HG02840 (cell line): ENCODE measurements around the gene DIDO1.

Experiments
- ATAC-seq: cut with Tn5 transposase; IDR thresholded peaks from one replicate; pipeline ENCODE4 v1.9.1; 2021; ENCODE audit warnings: mild to moderate bottlenecking, moderate library complexity, moderate number of reproducible peaks; ENCODE audit not compliant: unreplicated experiment, low FRiP score

DIDO1 gene

GRCh38 chr20:62898093-62898964 is 28.0 kb downstream of the DIDO1 start:
- ATAC-seq: no peak

GRCh38 chr20:62897666-62898065 is 28.6 kb downstream of the DIDO1 start:
- ATAC-seq: no peak

- ATAC-seq: no peak
These were observed 29.8 kb downstream of the DIDO1 start for GRCh38 chr20:62896526-62896925.

- no peak for ATAC-seq
These were observed 30.8 kb downstream of the DIDO1 start for GRCh38 chr20:62895539-62895938.

GRCh38 chr20:62894261-62894660 is 32.0 kb downstream of the DIDO1 start:
- ATAC-seq: no peak

GRCh38 chr20:62893700-62894099 is 32.6 kb downstream of the DIDO1 start:
- ATAC-seq: no peak

- ATAC-seq: no peak
These were observed 33.7 kb downstream of the DIDO1 start for GRCh38 chr20:62892348-62893304.

- no peak for ATAC-seq
These were observed 35.2 kb downstream of the DIDO1 start for GRCh38 chr20:62891111-62891510.

- no peak for ATAC-seq
These were observed 35.9 kb downstream of the DIDO1 start for GRCh38 chr20:62890444-62890843.

- no peak for ATAC-seq
These were observed 36.4 kb downstream of the DIDO1 start for GRCh38 chr20:62889871-62890270.

- no peak for ATAC-seq
These were observed 36.9 kb downstream of the DIDO1 start for GRCh38 chr20:62889411-62889810.

- ATAC-seq: no peak
These were observed 37.4 kb downstream of the DIDO1 start for GRCh38 chr20:62888910-62889309.

GRCh38 chr20:62888406-62888805 is 37.9 kb downstream of the DIDO1 start:
- no peak for ATAC-seq

- no peak for ATAC-seq
These were observed 38.5 kb downstream of the DIDO1 start for GRCh38 chr20:62887860-62888239.

GRCh38 chr20:62887152-62887859 is 39.0 kb downstream of the DIDO1 start:
- no peak for ATAC-seq

GRCh38 chr20:62886709-62887058 is 39.6 kb downstream of the DIDO1 start:
- no peak for ATAC-seq

GRCh38 chr20:62885896-62886708 is 40.2 kb downstream of the DIDO1 start:
- ATAC-seq: no peak

GRCh38 chr20:62885046-62885895 is 41.0 kb downstream of the DIDO1 start:
- ATAC-seq: no peak

GRCh38 chr20:62884556-62884955 is 41.7 kb downstream of the DIDO1 start:
- no peak for ATAC-seq
